HG03060 (cell line): ENCODE data around the gene JUN.

Experiments
- ATAC-seq: cut with Tn5 transposase; IDR thresholded peaks from one replicate; pipeline ENCODE4 v1.9.1; 2021; ENCODE audit warnings: low read depth, moderate number of reproducible peaks; ENCODE audit not compliant: unreplicated experiment

Gene JUN

GRCh38 chr1:58783993-58784757, at the start of gene JUN:
Gene JUN, minus strand, starts transcription at chr1:58784047. Its CDS starts 977 bp downstream, at chr1:58783070.
- peak; percentile 72 for ATAC-seq

DNA sequence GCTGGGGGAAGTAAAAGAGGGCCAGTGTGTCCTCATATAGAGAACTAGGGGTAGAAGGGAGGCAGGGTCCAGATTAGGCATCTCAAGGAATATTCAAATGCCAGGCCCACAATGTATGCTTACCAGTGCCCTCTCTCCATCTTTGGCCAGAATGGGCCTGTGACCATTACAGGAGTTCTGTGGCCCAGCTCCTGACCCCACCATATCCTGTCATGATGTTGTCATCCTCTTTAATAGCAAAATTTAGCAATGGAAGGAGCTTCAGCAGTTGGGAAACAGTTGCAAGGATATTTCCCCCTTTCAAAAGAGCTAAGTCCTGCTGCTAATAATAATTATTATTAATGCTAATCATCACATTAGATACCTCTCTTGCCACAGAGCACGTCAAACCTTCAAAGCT, 49.3 kb upstream of the JUN start:
- no peak for ATAC-seq

- ATAC-seq: no peak
Measured at GRCh38 chr1:58830291-58830690, 46.4 kb upstream of the JUN start.

DNA sequence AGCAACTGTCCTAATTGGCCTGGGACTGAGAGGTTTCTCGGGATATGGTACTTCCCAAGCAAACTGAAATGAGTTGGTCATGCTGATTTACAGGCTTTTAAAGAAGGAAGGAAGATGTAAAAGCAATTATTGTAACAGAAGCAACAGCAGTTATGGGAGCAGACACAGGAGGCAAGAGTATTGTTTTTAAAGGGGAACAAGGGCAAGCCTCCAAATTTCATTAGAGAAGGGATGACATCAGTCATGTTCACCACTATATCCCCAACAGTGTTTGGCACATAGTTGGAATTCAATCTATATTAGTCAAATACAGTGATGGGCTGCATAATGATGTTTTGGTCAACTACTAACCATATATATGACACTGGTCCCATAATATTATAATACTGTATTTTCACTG, 46.0 kb upstream of the JUN start:
- ATAC-seq: no peak

DNA sequence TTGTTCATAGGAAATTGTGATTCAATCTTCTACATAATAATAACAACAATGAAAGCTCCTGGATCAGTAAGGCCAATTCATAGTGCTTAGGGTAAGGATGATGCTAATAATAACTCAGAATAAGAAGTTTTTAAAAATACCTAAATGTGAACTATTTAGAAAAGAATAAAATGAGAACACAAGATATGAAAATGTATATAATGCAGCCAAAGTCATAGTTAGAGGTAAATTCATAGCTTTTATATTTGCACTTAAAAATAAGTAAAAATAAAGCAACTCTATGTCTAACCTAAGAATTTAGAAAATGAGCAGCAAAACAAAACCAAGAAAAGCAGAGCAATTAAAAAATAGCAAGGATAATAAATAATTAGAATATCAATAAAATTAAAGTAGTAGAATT, 43.5 kb upstream of the JUN start:
- no peak for ATAC-seq

GRCh38 chr1:58824753-58825389, 41.0 kb upstream of the JUN start:
- ATAC-seq: no peak

GRCh38 chr1:58823481-58824010, 39.7 kb upstream of the JUN start:
- ATAC-seq: no peak

- no peak for ATAC-seq
Measured at GRCh38 chr1:58821309-58821708, 37.5 kb upstream of the JUN start.

- ATAC-seq: no peak
Measured at GRCh38 chr1:58818976-58819375, 35.1 kb upstream of the JUN start.

DNA sequence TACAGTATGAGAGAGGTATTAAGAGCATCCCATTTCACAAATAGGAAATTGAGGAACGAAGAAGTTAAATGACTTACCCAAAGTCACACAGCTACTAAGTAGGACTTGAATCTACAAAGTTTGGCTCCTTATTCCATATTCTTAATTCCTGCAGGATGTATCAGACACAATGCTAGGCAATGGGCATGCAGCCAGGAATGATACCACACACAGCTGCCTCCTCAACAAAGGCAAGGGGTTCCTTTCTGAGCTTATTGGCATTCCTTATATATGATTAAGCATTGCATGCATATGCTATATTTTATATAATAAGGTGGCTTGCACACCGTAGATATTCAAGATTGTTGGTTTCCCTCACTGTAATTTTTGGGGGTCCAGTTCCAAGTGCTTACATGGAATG, 34.2 kb upstream of the JUN start:
- no peak for ATAC-seq

GRCh38 chr1:58816747-58817221, 32.9 kb upstream of the JUN start:
- ATAC-seq: no peak

DNA sequence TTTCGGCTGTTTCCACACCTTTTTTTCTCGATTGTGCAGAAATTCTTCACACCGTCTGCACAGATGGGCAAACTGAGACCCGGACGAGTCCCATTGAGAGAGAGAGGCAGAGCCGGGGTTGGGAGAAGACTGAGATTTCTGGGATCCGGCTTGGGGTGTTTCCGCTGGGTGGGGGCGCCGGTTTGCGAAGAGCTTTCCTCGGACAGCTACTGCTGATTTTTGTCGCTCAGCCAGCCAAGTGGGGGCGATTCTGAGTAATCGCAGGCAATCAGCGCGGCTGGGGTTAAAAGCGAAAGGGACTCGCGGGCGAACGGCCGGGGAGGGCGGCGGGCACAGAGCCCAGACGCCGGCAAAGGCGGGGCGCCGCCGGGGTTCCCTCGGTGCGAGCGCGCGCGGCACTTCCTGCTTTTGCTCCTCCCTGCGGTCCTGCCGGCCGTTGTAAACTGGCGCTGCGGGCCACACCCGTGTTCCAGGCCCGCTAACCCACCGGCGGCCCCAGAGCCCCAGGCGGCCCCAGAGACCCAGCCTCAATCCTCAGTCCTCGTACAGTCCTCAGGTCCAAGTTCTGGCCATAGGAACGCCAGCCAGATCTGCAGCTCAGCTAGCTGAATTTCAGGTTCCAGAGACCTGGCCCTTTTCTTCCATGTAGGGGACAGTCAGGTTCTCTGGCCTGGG, 32.4 kb upstream of the JUN start:
- ATAC-seq: peak; percentile 48

DNA sequence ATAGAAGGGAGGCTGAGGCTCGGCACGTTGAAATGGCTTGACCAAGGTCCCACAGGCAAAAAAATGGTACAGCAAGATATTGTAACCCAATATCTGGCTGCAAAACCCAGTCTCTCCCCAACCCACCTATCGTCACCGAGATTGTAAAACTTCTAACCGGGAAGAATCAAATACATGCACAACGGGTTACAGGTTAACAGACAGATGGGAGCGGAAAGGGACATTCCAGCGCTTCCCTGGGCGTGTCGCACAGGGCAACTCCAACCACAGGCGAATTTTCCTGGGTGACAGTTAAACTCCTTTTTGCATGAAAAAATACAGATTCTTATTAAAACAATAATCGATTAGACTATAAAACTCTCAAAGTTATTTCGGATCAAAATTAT, 31.8 kb upstream of the JUN start:
- ATAC-seq: no peak

GRCh38 chr1:58815069-58815685, 31.3 kb upstream of the JUN start:
- ATAC-seq: peak; percentile 48

DNA sequence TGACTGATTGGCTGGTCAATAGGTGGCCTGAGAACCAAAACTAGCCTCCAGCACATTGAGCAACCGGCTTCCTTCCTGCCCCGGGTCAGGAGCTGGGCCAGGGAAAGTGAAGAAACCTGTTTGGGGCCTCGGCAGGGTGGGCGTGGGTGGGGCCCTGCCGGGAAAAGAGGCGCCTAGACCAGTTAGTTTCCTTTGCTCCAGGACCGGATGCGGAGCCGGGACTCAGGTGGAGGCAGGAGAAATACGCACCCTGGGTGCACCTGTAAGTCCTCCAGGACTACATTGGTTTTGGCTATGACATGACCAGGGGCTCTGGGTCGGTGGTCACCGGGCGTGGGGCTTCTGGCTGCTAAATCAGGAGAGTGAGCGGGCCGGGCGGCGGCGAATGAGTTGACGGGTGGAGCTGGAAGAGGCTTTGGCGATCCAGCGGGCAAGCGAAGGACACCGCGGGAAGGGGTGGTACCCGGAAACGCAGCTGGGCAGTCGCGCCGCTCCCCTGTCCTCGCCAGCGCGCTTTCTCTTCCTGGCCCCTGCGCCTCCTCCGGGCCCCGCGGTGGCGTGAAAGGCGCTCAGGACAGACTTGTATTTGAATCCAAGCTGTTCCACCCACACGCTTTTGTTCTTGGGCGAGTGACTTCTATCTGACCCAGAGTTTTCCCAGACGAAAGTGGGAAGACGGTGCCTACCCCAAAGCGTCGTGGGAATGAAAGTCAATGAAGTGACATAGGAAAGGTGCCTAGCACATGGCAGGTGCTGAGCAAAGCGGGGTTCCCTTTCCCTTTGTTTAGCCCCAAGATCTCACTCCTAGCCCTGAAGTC, 30.6 kb upstream of the JUN start:
- ATAC-seq: no peak

- ATAC-seq: no peak
Measured at GRCh38 chr1:58813801-58814200, 30.0 kb upstream of the JUN start.

DNA sequence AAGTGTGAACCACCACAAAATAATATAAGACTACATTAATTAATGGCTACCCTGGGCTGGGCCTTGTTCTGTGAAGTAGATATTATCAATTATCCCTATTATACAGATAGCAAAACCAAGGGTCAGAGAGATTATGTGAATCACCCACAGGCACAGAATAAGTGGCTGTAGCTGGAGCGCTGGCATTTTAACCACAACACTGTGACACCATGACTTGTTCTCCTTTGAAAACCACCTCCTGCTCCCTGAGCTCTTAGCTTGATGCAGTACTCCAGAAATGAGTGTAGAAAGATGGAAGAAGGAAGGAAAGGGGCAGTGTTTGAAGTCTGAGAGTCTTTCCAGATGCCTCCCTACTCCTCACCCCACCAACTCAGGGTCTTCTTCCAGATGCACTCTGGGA, 29.5 kb upstream of the JUN start:
- no peak for ATAC-seq

DNA sequence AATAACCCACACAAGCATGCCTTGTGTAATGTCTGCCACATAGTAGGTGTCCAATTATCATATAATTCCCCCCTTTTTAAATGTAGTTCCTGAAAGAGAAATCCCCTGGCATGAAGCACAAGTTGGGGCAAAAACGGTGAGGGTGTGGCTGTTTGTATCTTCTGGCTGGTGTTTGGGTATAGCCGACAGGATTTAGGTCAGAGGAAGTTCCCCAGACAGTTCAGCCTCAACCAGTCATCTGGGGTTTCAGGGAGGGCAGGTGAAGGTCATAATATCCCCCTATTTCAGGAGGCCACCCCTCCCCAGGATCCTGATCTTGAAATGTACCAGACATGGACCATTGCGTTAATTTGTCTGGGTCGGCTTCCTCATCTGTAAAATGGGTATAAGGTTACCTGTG, 29.1 kb upstream of the JUN start:
- no peak for ATAC-seq

DNA sequence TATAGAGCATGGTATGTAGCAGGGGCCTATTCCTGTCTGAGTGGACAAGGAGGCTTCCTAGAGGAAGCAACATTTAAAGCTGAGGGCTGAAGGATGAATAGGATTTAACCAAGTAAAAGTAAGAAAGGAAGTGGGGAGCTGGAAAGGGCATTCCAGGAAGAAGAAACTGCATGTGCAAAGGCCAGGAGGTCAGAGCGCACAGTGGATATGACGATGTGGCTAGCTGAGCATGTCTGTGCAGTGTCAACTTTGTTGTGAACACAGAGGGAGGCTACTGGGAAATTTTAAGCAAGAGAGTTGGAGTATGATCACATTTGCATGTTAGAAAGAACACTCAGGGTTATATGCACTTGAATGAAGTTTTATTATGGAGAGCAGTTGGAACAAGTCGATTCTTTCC, 28.6 kb upstream of the JUN start:
- no peak for ATAC-seq

GRCh38 chr1:58811303-58811702, 27.5 kb upstream of the JUN start:
- ATAC-seq: no peak
